ENCODE data around the gene MYADM.

MYADM gene

DNA sequence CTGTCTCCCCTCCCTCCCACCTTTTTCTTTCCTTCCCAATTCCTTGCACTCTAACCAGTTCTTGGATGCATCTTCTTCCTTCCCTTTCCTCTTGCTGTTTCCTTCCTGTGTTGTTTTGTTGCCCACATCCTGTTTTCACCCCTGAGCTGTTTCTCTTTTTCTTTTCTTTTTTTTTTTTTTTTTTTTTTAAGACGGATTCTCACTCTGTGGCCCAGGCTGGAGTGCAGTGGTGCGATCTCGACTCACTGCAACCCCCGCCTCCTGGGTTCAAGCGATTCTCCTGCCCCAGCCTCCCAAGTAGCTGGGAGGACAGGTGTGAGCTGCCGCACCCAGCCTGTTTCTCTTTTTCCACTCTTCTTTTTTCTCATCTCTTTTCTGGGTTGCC, 6.9 kb downstream of the MYADM start:
- CTCF ChIA-PET: no interaction called here
- POLR2A ChIA-PET: no interaction called here
- TF ChIP-seq ZNF384 (IDR thresholded peaks at IDR 0.05): no peak
- no peak for TF ChIP-seq SUZ12 (IDR thresholded peaks at IDR 0.05)
- no peak for TF ChIP-seq TARDBP (IDR thresholded peaks at IDR 0.05)
- TF ChIP-seq CTBP1 (IDR thresholded peaks at IDR 0.05; ENCODE audit: borderline replicate concordance): no peak
- TF ChIP-seq FOXM1 (IDR thresholded peaks at IDR 0.05; ENCODE audit: borderline replicate concordance): no peak
- no peak for TF ChIP-seq NFRKB (IDR thresholded peaks at IDR 0.05)
- TF ChIP-seq FOXA1 (IDR thresholded peaks at IDR 0.05): no peak
- TF ChIP-seq SP1 (IDR thresholded peaks at IDR 0.05): no peak
- TF ChIP-seq L3MBTL2 (conservative IDR thresholded peaks at IDR 0.05): no peak
- TF ChIP-seq, protein P1, sequence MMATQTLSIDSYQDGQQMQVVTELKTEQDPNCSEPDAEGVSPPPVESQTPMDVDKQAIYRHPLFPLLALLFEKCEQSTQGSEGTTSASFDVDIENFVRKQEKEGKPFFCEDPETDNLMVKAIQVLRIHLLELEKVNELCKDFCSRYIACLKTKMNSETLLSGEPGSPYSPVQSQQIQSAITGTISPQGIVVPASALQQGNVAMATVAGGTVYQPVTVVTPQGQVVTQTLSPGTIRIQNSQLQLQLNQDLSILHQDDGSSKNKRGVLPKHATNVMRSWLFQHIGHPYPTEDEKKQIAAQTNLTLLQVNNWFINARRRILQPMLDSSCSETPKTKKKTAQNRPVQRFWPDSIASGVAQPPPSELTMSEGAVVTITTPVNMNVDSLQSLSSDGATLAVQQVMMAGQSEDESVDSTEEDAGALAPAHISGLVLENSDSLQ (IDR thresholded peaks at IDR 0.05): no peak
- TF ChIP-seq BHLHE40 (IDR thresholded peaks at IDR 0.05; ENCODE audit: borderline replicate concordance): no peak
- no peak for TF ChIP-seq ELF4 (IDR thresholded peaks at IDR 0.05)
- TF ChIP-seq ARNT (IDR thresholded peaks at IDR 0.05): no peak
- no peak for TF ChIP-seq FOXK2 (IDR thresholded peaks at IDR 0.05)
- no peak for TF ChIP-seq LEF1 (IDR thresholded peaks at IDR 0.05; ENCODE audit: borderline replicate concordance)
- no peak for TF ChIP-seq HDGF (IDR thresholded peaks at IDR 0.05; ENCODE audit: borderline replicate concordance)
- no peak for DNase-seq (ENCODE audit: extremely low spot score)

DNA sequence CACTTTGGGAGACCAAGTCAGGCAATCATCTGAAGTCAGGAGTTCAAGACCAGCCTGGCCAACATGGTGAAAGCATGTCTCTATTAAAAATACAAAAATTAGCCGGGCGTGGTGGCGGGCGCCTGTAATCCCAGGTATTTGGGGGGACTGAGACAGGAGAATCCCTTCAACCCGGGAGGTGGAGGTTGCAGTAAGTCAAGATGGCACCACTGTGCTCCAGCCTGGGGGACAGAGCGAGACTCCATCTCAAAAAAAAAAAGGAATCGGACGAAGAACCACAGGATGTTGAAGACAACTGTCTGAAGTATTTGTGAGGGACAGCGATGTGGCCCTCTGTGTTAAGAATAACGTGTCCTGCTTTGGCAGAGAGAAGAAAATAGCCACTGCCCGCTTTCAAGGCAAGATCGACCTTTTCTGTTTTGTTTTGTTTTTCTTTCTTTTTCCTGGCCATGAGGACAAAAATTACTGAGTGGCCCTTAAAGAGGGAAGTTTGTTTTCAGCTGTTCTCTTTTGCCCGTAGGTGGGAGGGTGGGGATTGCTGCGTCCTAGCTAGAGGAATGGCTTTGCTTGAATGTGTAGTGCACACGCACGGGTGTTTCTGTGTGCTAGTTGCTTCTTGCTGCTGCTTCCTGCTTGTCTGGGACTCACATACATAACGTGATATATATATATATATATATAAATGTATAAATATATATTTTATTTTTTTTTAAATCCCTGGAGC, 8.1 kb downstream of the MYADM start:
- POLR2A ChIA-PET: interaction anchor here (1.3 kb wide), 1 partner anchor 104 kb away, joined by 4 read pairs; no protein-coding TSS in a partner anchor
- TF ChIP-seq NFRKB (IDR thresholded peaks at IDR 0.05) (no peak), FOXK2 (IDR thresholded peaks at IDR 0.05) (no peak), SUZ12 (IDR thresholded peaks at IDR 0.05) (no peak), FOXA1 (IDR thresholded peaks at IDR 0.05) (no peak), ARNT (IDR thresholded peaks at IDR 0.05) (no peak), L3MBTL2 (conservative IDR thresholded peaks at IDR 0.05) (no peak), HDGF (IDR thresholded peaks at IDR 0.05; ENCODE audit: borderline replicate concordance) (no peak), LEF1 (IDR thresholded peaks at IDR 0.05; ENCODE audit: borderline replicate concordance) (no peak), CTBP1 (IDR thresholded peaks at IDR 0.05; ENCODE audit: borderline replicate concordance) (no peak), SP1 (IDR thresholded peaks at IDR 0.05) (no peak), BHLHE40 (IDR thresholded peaks at IDR 0.05; ENCODE audit: borderline replicate concordance) (no peak), TARDBP (IDR thresholded peaks at IDR 0.05) (no peak), ZNF384 (IDR thresholded peaks at IDR 0.05) (no peak)
- DNase-seq (ENCODE audit: extremely low spot score): no peak
- CTCF ChIA-PET: no interaction called here

DNA sequence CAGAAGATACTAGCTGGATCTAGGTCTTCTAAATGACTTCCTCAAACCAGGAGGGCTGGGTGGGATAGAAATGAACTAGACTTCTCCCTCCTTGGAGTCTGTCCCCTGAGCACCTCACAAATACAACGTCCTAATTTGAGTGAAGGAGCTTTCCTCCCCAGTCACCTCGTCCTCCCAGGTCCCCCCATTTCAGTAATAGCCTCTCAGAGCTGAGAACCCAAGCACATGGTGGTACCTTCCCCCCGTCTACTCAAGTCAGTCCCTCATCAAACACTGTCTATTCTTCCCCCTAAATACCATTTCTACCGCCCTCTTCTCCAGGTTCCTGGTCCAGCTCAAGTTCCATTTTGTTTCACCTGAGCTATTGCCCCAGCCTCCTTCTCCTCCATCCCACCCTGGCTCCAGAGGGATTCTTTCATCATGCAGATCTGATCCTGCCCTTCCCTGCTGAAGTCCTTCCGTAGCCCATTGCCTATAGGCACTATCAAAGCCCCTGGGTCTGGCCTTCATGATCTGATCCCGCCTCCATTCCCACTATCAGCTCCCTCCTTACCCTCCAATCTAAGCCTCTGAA, 9.1 kb downstream of the MYADM start:
- no peak for DNase-seq (ENCODE audit: extremely low spot score)

DNA sequence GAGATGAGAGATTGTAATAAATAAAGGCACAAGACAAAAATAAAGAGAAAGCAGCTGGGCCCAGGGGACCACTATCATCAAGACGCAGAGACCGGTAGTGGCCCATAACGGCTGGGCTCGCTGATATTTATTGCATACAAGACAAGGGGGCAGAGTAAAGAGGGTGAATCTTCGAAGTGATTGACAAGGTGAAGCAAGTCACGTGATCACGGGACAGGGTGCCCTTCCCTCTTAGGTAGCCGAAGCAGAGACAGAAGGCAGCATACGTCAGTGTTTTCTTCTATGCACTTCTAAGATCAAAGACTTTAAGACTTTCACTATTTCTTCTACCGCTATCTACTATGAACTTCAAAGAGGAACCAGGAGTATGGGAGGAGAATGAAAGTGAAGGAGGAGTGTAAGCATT, 9.7 kb downstream of the MYADM start:
- DNase-seq (ENCODE audit: extremely low spot score): no peak
- CTCF ChIA-PET: interaction anchor here (0.6 kb wide), 1 partner anchor 65 kb away, joined by 3 read pairs; no protein-coding TSS in a partner anchor
- POLR2A ChIA-PET: interaction anchor here (0.6 to 1.3 kb wide), 2 partner anchors 10 to 103 kb away, joined by 3 to 4 read pairs; partner anchors contain the start of gene MYADM
- TF ChIP-seq ARNT (IDR thresholded peaks at IDR 0.05) (no peak), TARDBP (IDR thresholded peaks at IDR 0.05) (no peak), ZNF384 (IDR thresholded peaks at IDR 0.05) (no peak), SUZ12 (IDR thresholded peaks at IDR 0.05) (no peak), HDGF (IDR thresholded peaks at IDR 0.05; ENCODE audit: borderline replicate concordance) (no peak), FOXA1 (IDR thresholded peaks at IDR 0.05) (no peak), LEF1 (IDR thresholded peaks at IDR 0.05; ENCODE audit: borderline replicate concordance) (no peak), BHLHE40 (IDR thresholded peaks at IDR 0.05; ENCODE audit: borderline replicate concordance) (no peak)
- TF ChIP-seq, protein P1 (IDR thresholded peaks at IDR 0.05): no peak

More for the DNA sequence above, 9.1 kb downstream of the MYADM start:
- ChIA-PET POLR2A (interaction anchor here (0.6 to 1.3 kb wide), 2 partner anchors 9 to 103 kb away, joined by 3 to 4 read pairs; partner anchors contain the start of gene MYADM), CTCF (interaction anchor here (0.6 kb wide), 1 partner anchor 66 kb away, joined by 3 read pairs; no protein-coding TSS in a partner anchor)
- no peak for TF ChIP-seq NFRKB (IDR thresholded peaks at IDR 0.05)
- TF ChIP-seq BHLHE40 (IDR thresholded peaks at IDR 0.05; ENCODE audit: borderline replicate concordance): no peak
- TF ChIP-seq L3MBTL2 (conservative IDR thresholded peaks at IDR 0.05): no peak
- no peak for TF ChIP-seq LEF1 (IDR thresholded peaks at IDR 0.05; ENCODE audit: borderline replicate concordance)
- TF ChIP-seq FOXA1 (IDR thresholded peaks at IDR 0.05): no peak
- TF ChIP-seq, protein P1 (IDR thresholded peaks at IDR 0.05): no peak
- no peak for TF ChIP-seq FOXK2 (IDR thresholded peaks at IDR 0.05)
- TF ChIP-seq ARNT (IDR thresholded peaks at IDR 0.05): no peak

GRCh38 chr19:53878776-53879139, 11.1 kb downstream of the MYADM start:
- TF ChIP-seq, protein P1 (IDR thresholded peaks at IDR 0.05): no peak
- TF ChIP-seq FOXK2 (IDR thresholded peaks at IDR 0.05) (no peak), ZNF384 (IDR thresholded peaks at IDR 0.05) (no peak), SUZ12 (IDR thresholded peaks at IDR 0.05) (no peak), CTBP1 (IDR thresholded peaks at IDR 0.05; ENCODE audit: borderline replicate concordance) (no peak), NFRKB (IDR thresholded peaks at IDR 0.05) (no peak), ELF4 (IDR thresholded peaks at IDR 0.05) (no peak), BHLHE40 (IDR thresholded peaks at IDR 0.05; ENCODE audit: borderline replicate concordance) (no peak), FOXA1 (IDR thresholded peaks at IDR 0.05) (no peak), FOXM1 (IDR thresholded peaks at IDR 0.05; ENCODE audit: borderline replicate concordance) (no peak), L3MBTL2 (conservative IDR thresholded peaks at IDR 0.05) (no peak), ARNT (IDR thresholded peaks at IDR 0.05) (no peak), SP1 (IDR thresholded peaks at IDR 0.05) (no peak), TARDBP (IDR thresholded peaks at IDR 0.05) (no peak), HDGF (IDR thresholded peaks at IDR 0.05; ENCODE audit: borderline replicate concordance) (no peak), LEF1 (IDR thresholded peaks at IDR 0.05; ENCODE audit: borderline replicate concordance) (no peak)
- ChIA-PET POLR2A (interaction anchor here (1.0 to 1.6 kb wide), 7 partner anchors 10 to 101 kb away, joined by 3 to 39 read pairs (median 8); partner anchors contain the start of gene MYADM), CTCF (interaction anchor here (0.7 kb wide), 1 partner anchor 22 kb away, joined by 4 read pairs; no protein-coding TSS in a partner anchor)
- DNase-seq (ENCODE audit: extremely low spot score): no peak

Measured in HEK293T (cell line).